ENCODE measurements around the gene SP140L.
"Not testable (repeated sequence)": the region's sequence is repeated elsewhere in the genome, so short reads cannot be mapped to it uniquely, and the experiment has no call there.

SP140L gene

GRCh38 chr2:230423851-230424458, 97.0 kb downstream of the SP140L start:
- DNase-seq = no peak

- no peak for DNase-seq
Observed at GRCh38 chr2:230425377-230425776, 98.4 kb downstream of the SP140L start.

GRCh38 chr2:230429513-230429912, 102.5 kb downstream of the SP140L start:
- DNase-seq = no peak

GRCh38 chr2:230430957-230431910, 104.2 kb downstream of the SP140L start:
- DNase-seq = no peak

- DNase-seq = no peak
Observed at GRCh38 chr2:230434677-230435324, 107.8 kb downstream of the SP140L start.

GRCh38 chr2:230435431-230435830, 108.4 kb downstream of the SP140L start:
- DNase-seq = no peak

GRCh38 chr2:230439121-230439520, 112.1 kb downstream of the SP140L start:
- DNase-seq = not testable (repeated sequence)

GRCh38 chr2:230439590-230439989, 112.6 kb downstream of the SP140L start:
- no peak for DNase-seq

GRCh38 chr2:230441227-230441897, 114.4 kb downstream of the SP140L start:
- DNase-seq = no peak

GRCh38 chr2:230443541-230443940, 116.5 kb downstream of the SP140L start:
- no peak for DNase-seq

GRCh38 chr2:230444832-230445231, 117.8 kb downstream of the SP140L start:
- no peak for DNase-seq

- no peak for DNase-seq
Observed at GRCh38 chr2:230447036-230447435, 120.0 kb downstream of the SP140L start.

GRCh38 chr2:230447455-230448451, 120.8 kb downstream of the SP140L start:
- DNase-seq = no peak

GRCh38 chr2:230449901-230450467, 123.0 kb downstream of the SP140L start:
- DNase-seq = no peak

GRCh38 chr2:230453006-230453405, 126.0 kb downstream of the SP140L start:
- DNase-seq = no peak

Measured in NCI-H82 (cell line).